Measurements from ENCODE around the gene PCSK2.

PCSK2 gene

GRCh38 chr20:17298751-17299150 lies 71.9 kb downstream of the PCSK2 start:
- Histone ChIP-seq H3K9me3 (ENCODE audit: control insufficient read depth, insufficient read depth, low read length) (no peaks in the 10 kb centered on the region), H3K4me3 (ENCODE audit: low read length) (no peak overlapping the region), H3K4me1 (ENCODE audit: control insufficient read depth, insufficient read depth, low read length) (no peaks in the 10 kb centered on the region), H3K27ac (ENCODE audit: low read length) (no peak overlapping the region), H3K27me3 (ENCODE audit: control insufficient read depth, insufficient read depth, low read length) (no peaks in the 10 kb centered on the region), H3K36me3 (ENCODE audit: control insufficient read depth, insufficient read depth, low read length) (no peaks in the 10 kb centered on the region)
- no CpG with 5 or more reads among the region's 2 CpGs for WGBS (ENCODE audit: insufficient coverage, insufficient read length)
- DNase-seq (ENCODE audit: low read depth, low spot score): no peak

DNA sequence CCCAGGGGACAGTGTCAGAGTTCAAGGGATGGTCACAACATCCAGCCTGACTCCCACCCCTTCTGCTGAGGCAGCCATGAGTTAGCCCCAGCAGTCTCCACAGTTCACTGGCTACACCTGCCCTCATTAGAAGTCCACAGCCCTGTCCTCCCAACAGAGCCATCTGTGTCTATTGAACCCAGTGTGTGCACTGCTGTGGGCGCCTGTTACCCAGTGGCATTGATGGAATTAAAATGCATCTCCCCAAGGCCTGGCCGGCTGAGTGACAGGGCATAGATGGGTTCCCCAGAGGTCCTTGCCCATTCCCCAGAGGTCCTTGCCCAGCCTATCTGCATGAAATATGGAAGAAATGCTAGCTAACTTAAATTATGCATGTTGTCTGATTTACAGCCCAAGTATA lies 73.3 kb downstream of the PCSK2 start:
- Histone ChIP-seq H3K9me3 (ENCODE audit: control insufficient read depth, insufficient read depth, low read length) (no peaks in the 10 kb centered on the region), H3K4me1 (ENCODE audit: control insufficient read depth, insufficient read depth, low read length) (no peaks in the 10 kb centered on the region), H3K27ac (ENCODE audit: low read length) (no peak overlapping the region), H3K27me3 (ENCODE audit: control insufficient read depth, insufficient read depth, low read length) (no peaks in the 10 kb centered on the region), H3K36me3 (ENCODE audit: control insufficient read depth, insufficient read depth, low read length) (no peaks in the 10 kb centered on the region), H3K4me3 (ENCODE audit: low read length) (no peak overlapping the region)
- no CpG with 5 or more reads among the region's 2 CpGs for WGBS (ENCODE audit: insufficient coverage, insufficient read length)
- DNase-seq (ENCODE audit: low read depth, low spot score): no peak

GRCh38 chr20:17304774-17305173 lies 77.9 kb downstream of the PCSK2 start:
- no peak overlapping the region for H3K4me3 ChIP-seq (ENCODE audit: low read length)
- DNase-seq (ENCODE audit: low read depth, low spot score): no peak
- no peaks in the 10 kb centered on the region for H3K27me3 ChIP-seq (ENCODE audit: control insufficient read depth, insufficient read depth, low read length)
- no peaks in the 10 kb centered on the region for H3K9me3 ChIP-seq (ENCODE audit: control insufficient read depth, insufficient read depth, low read length)
- no peak overlapping the region for H3K27ac ChIP-seq (ENCODE audit: low read length)
- no peaks in the 10 kb centered on the region for H3K4me1 ChIP-seq (ENCODE audit: control insufficient read depth, insufficient read depth, low read length)
- no peaks in the 10 kb centered on the region for H3K36me3 ChIP-seq (ENCODE audit: control insufficient read depth, insufficient read depth, low read length)
- no CpG with 5 or more reads among the region's 3 CpGs for WGBS (ENCODE audit: insufficient coverage, insufficient read length)

- Histone ChIP-seq H3K4me1 (ENCODE audit: control insufficient read depth, insufficient read depth, low read length) (no peaks in the 10 kb centered on the region), H3K36me3 (ENCODE audit: control insufficient read depth, insufficient read depth, low read length) (no peaks in the 10 kb centered on the region), H3K27me3 (ENCODE audit: control insufficient read depth, insufficient read depth, low read length) (no peaks in the 10 kb centered on the region), H3K9me3 (ENCODE audit: control insufficient read depth, insufficient read depth, low read length) (no peaks in the 10 kb centered on the region), H3K27ac (ENCODE audit: low read length) (no peak overlapping the region), H3K4me3 (ENCODE audit: low read length) (no peak overlapping the region)
- WGBS (ENCODE audit: insufficient coverage, insufficient read length): no CpG with 5 or more reads among the region's 4 CpGs
- no peak for DNase-seq (ENCODE audit: low read depth, low spot score)
Measured at GRCh38 chr20:17306427-17306826, 79.6 kb downstream of the PCSK2 start.

- Histone ChIP-seq H3K4me3 (ENCODE audit: low read length) (no peak overlapping the region), H3K4me1 (ENCODE audit: control insufficient read depth, insufficient read depth, low read length) (no peaks in the 10 kb centered on the region), H3K36me3 (ENCODE audit: control insufficient read depth, insufficient read depth, low read length) (no peaks in the 10 kb centered on the region), H3K9me3 (ENCODE audit: control insufficient read depth, insufficient read depth, low read length) (no peaks in the 10 kb centered on the region), H3K27ac (ENCODE audit: low read length) (no peak overlapping the region), H3K27me3 (ENCODE audit: control insufficient read depth, insufficient read depth, low read length) (no peaks in the 10 kb centered on the region)
- DNase-seq (ENCODE audit: low read depth, low spot score): no peak
- WGBS (ENCODE audit: insufficient coverage, insufficient read length): no CpG with 5 or more reads among the region's 5 CpGs
Measured at GRCh38 chr20:17314264-17314663, 87.4 kb downstream of the PCSK2 start.

- DNase-seq (ENCODE audit: low read depth, low spot score): no peak
- no peaks in the 10 kb centered on the region for H3K9me3 ChIP-seq (ENCODE audit: control insufficient read depth, insufficient read depth, low read length)
- H3K4me1 ChIP-seq (ENCODE audit: control insufficient read depth, insufficient read depth, low read length): no peaks in the 10 kb centered on the region
- H3K36me3 ChIP-seq (ENCODE audit: control insufficient read depth, insufficient read depth, low read length): no peaks in the 10 kb centered on the region
- H3K4me3 ChIP-seq (ENCODE audit: low read length): no peak overlapping the region
- H3K27me3 ChIP-seq (ENCODE audit: control insufficient read depth, insufficient read depth, low read length): no peaks in the 10 kb centered on the region
- no peak overlapping the region for H3K27ac ChIP-seq (ENCODE audit: low read length)
- WGBS (ENCODE audit: insufficient coverage, insufficient read length): no CpG with 5 or more reads among the region's 45 CpGs
Measured at GRCh38 chr20:17315407-17316231, 88.8 kb downstream of the PCSK2 start.

GRCh38 chr20:17316316-17317038 lies 89.6 kb downstream of the PCSK2 start:
- Histone ChIP-seq H3K4me3 (ENCODE audit: low read length) (no peak overlapping the region), H3K36me3 (ENCODE audit: control insufficient read depth, insufficient read depth, low read length) (no peaks in the 10 kb centered on the region), H3K27ac (ENCODE audit: low read length) (no peak overlapping the region), H3K9me3 (ENCODE audit: control insufficient read depth, insufficient read depth, low read length) (no peaks in the 10 kb centered on the region), H3K27me3 (ENCODE audit: control insufficient read depth, insufficient read depth, low read length) (no peaks in the 10 kb centered on the region), H3K4me1 (ENCODE audit: control insufficient read depth, insufficient read depth, low read length) (no peaks in the 10 kb centered on the region)
- no peak for DNase-seq (ENCODE audit: low read depth, low spot score)
- WGBS (ENCODE audit: insufficient coverage, insufficient read length): no CpG with 5 or more reads among the region's 2 CpGs

DNA sequence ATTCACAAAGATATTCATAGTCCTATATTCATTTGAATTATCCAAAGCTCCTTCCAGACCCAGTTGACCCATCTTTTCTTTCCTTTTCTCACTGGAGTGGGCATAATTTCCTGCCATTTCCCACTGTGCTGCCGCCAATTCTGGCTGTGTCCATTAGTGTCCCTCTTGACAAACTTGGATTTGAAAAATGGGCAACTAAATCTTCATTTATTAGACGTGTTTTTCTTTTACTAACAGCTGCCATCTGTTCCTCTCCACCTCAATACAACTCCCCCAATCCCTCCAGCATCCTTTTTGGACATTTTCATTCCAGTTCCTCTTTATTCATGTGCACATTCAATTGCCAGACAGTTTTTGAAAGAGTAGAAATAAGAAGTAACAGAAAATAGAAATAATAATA lies 90.5 kb downstream of the PCSK2 start:
- no peak overlapping the region for H3K27ac ChIP-seq (ENCODE audit: low read length)
- H3K27me3 ChIP-seq (ENCODE audit: control insufficient read depth, insufficient read depth, low read length): no peaks in the 10 kb centered on the region
- no peaks in the 10 kb centered on the region for H3K9me3 ChIP-seq (ENCODE audit: control insufficient read depth, insufficient read depth, low read length)
- no peaks in the 10 kb centered on the region for H3K4me1 ChIP-seq (ENCODE audit: control insufficient read depth, insufficient read depth, low read length)
- DNase-seq (ENCODE audit: low read depth, low spot score): no peak
- H3K4me3 ChIP-seq (ENCODE audit: low read length): no peak overlapping the region
- H3K36me3 ChIP-seq (ENCODE audit: control insufficient read depth, insufficient read depth, low read length): no peaks in the 10 kb centered on the region
- WGBS (ENCODE audit: insufficient coverage, insufficient read length): no CpG with 5 or more reads among the region's 2 CpGs

DNA sequence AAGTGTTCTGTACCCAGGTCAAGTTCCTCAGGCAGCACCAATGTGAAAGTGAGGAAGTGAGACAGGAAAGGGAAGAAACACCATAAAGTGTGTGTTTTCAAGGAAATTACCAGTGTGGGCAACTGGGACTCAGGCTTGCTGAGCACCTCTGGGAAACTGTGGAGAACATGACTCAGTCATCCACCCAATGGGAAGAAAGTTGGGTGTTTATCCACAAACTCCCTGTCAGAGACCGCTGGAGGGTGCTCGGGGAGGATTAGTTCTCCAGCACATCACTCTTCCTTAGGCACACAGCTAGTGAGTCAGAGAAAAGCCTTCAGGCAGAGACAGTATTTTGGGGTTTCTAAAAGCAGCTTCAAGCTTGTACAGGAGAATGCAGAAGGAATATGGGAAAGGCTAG lies 93.6 kb downstream of the PCSK2 start:
- no peak overlapping the region for H3K27ac ChIP-seq (ENCODE audit: low read length)
- H3K27me3 ChIP-seq (ENCODE audit: control insufficient read depth, insufficient read depth, low read length): no peaks in the 10 kb centered on the region
- no peaks in the 10 kb centered on the region for H3K36me3 ChIP-seq (ENCODE audit: control insufficient read depth, insufficient read depth, low read length)
- no CpG with 5 or more reads among the region's 2 CpGs for WGBS (ENCODE audit: insufficient coverage, insufficient read length)
- no peaks in the 10 kb centered on the region for H3K4me1 ChIP-seq (ENCODE audit: control insufficient read depth, insufficient read depth, low read length)
- no peaks in the 10 kb centered on the region for H3K9me3 ChIP-seq (ENCODE audit: control insufficient read depth, insufficient read depth, low read length)
- no peak for DNase-seq (ENCODE audit: low read depth, low spot score)
- no peak overlapping the region for H3K4me3 ChIP-seq (ENCODE audit: low read length)

- Histone ChIP-seq H3K4me3 (ENCODE audit: low read length) (no peak overlapping the region), H3K36me3 (ENCODE audit: control insufficient read depth, insufficient read depth, low read length) (no peaks in the 10 kb centered on the region), H3K9me3 (ENCODE audit: control insufficient read depth, insufficient read depth, low read length) (no peaks in the 10 kb centered on the region), H3K4me1 (ENCODE audit: control insufficient read depth, insufficient read depth, low read length) (no peaks in the 10 kb centered on the region), H3K27ac (ENCODE audit: low read length) (no peak overlapping the region), H3K27me3 (ENCODE audit: control insufficient read depth, insufficient read depth, low read length) (no peaks in the 10 kb centered on the region)
- WGBS (ENCODE audit: insufficient coverage, insufficient read length): no CpG with 5 or more reads among the region's 2 CpGs
- no peak for DNase-seq (ENCODE audit: low read depth, low spot score)
Measured at GRCh38 chr20:17326096-17326495, 99.3 kb downstream of the PCSK2 start.
